MCF 10A (cell line): ENCODE results near the gene NDUFA5. TPM values are rescaled to one million over a fixed set of nuclear protein-coding genes. Genes with fewer than 3 reads are reported as not detected.

ENCODE experiments used
- BruUV-seq: library from RNA; stranded (reverse); fragments of 400-500 nt; replicated peaks from 2 replicates; lab custom pipeline; 2021; lab: Mats Ljungman, UMichigan
- CTCF ChIA-PET: fragments of 300-600 bp; sonication (Branson Sonifier 250); formaldehyde crosslinking; extraction: SDS; loops from one replicate; lab custom pipeline; 2021; ENCODE audit warnings: antibody characterized with exemption, inconsistent platforms; lab: Yijun Ruan, JAX
- POLR2A ChIA-PET: fragments of 300-600, 350-650 bp; sonication (Branson Sonifier 250); formaldehyde crosslinking; extraction: SDS; loops from one replicate; lab custom pipeline; 2020; ENCODE audit warnings: antibody characterized with exemption, inconsistent platforms; lab: Yijun Ruan, JAX
- DNase-seq: peaks from one replicate; pipeline ENCODE4 v3.0.0-alpha.2; 2018; ENCODE audit not compliant: unreplicated experiment
- H3K27ac Mint-ChIP-seq: one replicate; pipeline ENCODE4 v1.8.0; 2022; ENCODE audit warnings: mild to moderate bottlenecking, low read depth, mixed read lengths; ENCODE audit not compliant: unreplicated experiment
- H3K27me3 Mint-ChIP-seq: one replicate; pipeline ENCODE4 v1.8.0; 2022; ENCODE audit warnings: mixed read lengths; ENCODE audit not compliant: insufficient read depth, unreplicated experiment
- H3K36me3 Mint-ChIP-seq: one replicate; pipeline ENCODE4 v1.8.0; 2022; ENCODE audit warnings: mild to moderate bottlenecking, moderate library complexity, mixed read lengths; ENCODE audit not compliant: insufficient read depth, unreplicated experiment
- H3K4me1 Mint-ChIP-seq: one replicate; pipeline ENCODE4 v1.8.0; 2022; ENCODE audit warnings: mixed read lengths; ENCODE audit not compliant: insufficient read depth, unreplicated experiment
- H3K4me3 Mint-ChIP-seq: one replicate; pipeline ENCODE4 v1.8.0; 2022; ENCODE audit warnings: mild to moderate bottlenecking, moderate library complexity, mixed read lengths; ENCODE audit not compliant: unreplicated experiment
- H3K9me3 Mint-ChIP-seq: one replicate; pipeline ENCODE4 v1.8.0; 2022; ENCODE audit warnings: mixed read lengths; ENCODE audit not compliant: unreplicated experiment
- intact Hi-C: fragments of 100-400 bp; cut with micrococcal nuclease; formaldehyde crosslinking; loops from 2 replicates; pipeline ENCODE4 v1.14.1; 2022
- total RNA-seq: library from RNA; stranded (reverse); gene quantifications from 2 replicates; pipeline ENCODE4 v1.2.3, GENCODE V29; 2022
- TF ChIP-seq, protein P1 (sequence below): fragments of 200-600 bp; IDR thresholded peaks from one replicate; pipeline ENCODE4 v1.8.0; 2022; ENCODE audit warnings: antibody characterized with exemption, mild to moderate bottlenecking; ENCODE audit not compliant: unreplicated experiment

The NDUFA5 gene
- total RNA-seq, 1 experiment from 2014 or later, result 71.9 TPM

DNA sequence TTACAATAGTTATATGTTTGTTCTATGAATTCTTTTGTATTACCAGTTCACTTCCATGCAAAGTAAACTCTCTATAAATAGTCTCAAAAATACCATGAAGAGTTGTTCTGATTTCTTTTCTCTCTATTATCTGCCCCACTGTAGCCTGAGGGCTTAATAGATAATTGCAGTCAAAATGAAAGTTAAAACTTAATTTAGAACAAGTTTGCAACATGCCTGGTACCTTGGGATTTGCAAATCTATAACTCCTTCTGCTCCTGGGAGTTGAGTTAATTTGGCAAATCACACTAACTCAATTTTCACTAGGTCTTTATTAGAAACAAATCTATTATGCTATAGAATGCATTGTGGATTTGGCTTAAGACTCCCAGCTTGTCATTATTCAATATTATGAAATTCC is 21.8 kb upstream of the NDUFA5 start:
- no peaks in the 10 kb centered on the region for H3K9me3 Mint-ChIP-seq
- no peaks in the 10 kb centered on the region for H3K36me3 Mint-ChIP-seq
- DNase-seq, result no peak
- no TSS peak for BruUV-seq
- H3K27me3 Mint-ChIP-seq, result no peaks in the 10 kb centered on the region
- intact Hi-C loops, result no loop called here
- CTCF ChIA-PET, result interaction anchor here (0.6 kb wide), 1 partner anchor 18 kb away, joined by 3 read pairs; no protein-coding TSS in a partner anchor
- POLR2A ChIA-PET, result no interaction called here
- TF ChIP-seq, protein P1, sequence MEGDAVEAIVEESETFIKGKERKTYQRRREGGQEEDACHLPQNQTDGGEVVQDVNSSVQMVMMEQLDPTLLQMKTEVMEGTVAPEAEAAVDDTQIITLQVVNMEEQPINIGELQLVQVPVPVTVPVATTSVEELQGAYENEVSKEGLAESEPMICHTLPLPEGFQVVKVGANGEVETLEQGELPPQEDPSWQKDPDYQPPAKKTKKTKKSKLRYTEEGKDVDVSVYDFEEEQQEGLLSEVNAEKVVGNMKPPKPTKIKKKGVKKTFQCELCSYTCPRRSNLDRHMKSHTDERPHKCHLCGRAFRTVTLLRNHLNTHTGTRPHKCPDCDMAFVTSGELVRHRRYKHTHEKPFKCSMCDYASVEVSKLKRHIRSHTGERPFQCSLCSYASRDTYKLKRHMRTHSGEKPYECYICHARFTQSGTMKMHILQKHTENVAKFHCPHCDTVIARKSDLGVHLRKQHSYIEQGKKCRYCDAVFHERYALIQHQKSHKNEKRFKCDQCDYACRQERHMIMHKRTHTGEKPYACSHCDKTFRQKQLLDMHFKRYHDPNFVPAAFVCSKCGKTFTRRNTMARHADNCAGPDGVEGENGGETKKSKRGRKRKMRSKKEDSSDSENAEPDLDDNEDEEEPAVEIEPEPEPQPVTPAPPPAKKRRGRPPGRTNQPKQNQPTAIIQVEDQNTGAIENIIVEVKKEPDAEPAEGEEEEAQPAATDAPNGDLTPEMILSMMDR, result no peak
- H3K27ac Mint-ChIP-seq, result no peak overlapping the region
- H3K4me1 Mint-ChIP-seq, result no peaks in the 10 kb centered on the region
- no peak overlapping the region for H3K4me3 Mint-ChIP-seq

DNA sequence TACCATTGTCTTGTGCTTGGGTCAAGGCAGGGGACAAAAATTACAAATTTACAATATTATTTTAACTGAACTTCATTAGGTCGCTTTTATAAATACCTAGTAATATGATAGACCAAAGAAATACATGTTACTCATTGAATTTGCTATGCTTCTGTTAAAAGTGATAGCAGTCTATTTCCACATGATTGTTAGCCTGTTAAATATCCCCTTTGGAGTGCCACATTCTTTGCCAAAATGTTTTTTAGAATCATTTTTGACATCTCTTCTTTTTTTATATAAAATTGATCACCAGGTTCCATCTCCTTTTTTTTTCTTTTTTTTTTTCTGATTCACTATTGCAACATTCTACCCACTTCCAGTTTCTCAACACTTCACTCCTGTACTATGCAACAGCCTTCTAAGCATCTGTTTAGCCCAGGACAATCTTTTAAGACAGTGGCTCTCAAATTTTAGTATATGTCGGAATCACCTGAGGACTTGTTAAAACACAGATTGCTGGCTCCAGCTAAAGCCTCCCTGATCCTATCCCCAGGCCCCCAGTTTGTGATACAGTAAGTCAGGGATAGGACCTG is 16.4 kb upstream of the NDUFA5 start:
- no TSS peak for BruUV-seq
- POLR2A ChIA-PET, result no interaction called here
- TF ChIP-seq, protein P1, result no peak

DNA sequence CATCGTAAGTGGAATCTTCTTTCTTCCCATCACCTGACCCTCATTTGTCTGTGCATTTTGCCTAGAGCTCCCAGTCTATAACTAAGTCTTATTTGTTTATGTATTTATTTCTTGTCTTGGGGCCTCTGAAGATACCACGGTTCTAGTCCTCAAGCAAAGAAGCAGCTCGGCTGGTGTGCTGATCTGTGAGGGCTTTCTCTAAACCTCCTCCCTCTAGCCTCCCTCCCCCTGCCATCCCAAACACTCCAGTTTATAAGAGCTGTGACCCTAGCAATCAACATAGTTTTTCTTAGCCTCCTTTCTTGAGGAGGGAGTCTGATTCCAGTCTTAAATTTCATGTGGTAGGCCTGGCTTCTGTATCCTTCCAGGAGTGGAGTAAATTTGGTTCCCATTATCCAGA is 15.7 kb upstream of the NDUFA5 start:
- no TSS peak for BruUV-seq
- TF ChIP-seq, protein P1, result no peak
- no peak overlapping the region for H3K4me3 Mint-ChIP-seq
- H3K4me1 Mint-ChIP-seq, result no peaks in the 10 kb centered on the region
- ChIA-PET CTCF (interaction anchor here (0.6 to 1.1 kb wide), 5 partner anchors 10 to 1566 kb away, joined by 3 to 5 read pairs (median 4); no protein-coding TSS in a partner anchor), POLR2A (interaction anchor here (1.2 kb wide), 1 partner anchor 16 kb away, joined by 7 read pairs; the partner anchor contains the start of gene NDUFA5)
- DNase-seq, result no peak
- intact Hi-C loops, result no loop called here
- no peaks in the 10 kb centered on the region for H3K36me3 Mint-ChIP-seq
- no peaks in the 10 kb centered on the region for H3K9me3 Mint-ChIP-seq
- H3K27ac Mint-ChIP-seq, result no peak overlapping the region
- H3K27me3 Mint-ChIP-seq, result no peaks in the 10 kb centered on the region

More for the DNA sequence above, 16.4 kb upstream of the NDUFA5 start:
- intact Hi-C loops, result no loop called here
- no peaks in the 10 kb centered on the region for H3K4me1 Mint-ChIP-seq
- H3K27ac Mint-ChIP-seq, result no peak overlapping the region
- CTCF ChIA-PET, result interaction anchor here (0.7 to 0.9 kb wide), 3 partner anchors 9 to 297 kb away, joined by 3 read pairs; no protein-coding TSS in a partner anchor
- DNase-seq, result peak; percentile 12
- no peaks in the 10 kb centered on the region for H3K27me3 Mint-ChIP-seq
- H3K4me3 Mint-ChIP-seq, result no peak overlapping the region
- H3K36me3 Mint-ChIP-seq, result no peaks in the 10 kb centered on the region
- no peaks in the 10 kb centered on the region for H3K9me3 Mint-ChIP-seq

DNA sequence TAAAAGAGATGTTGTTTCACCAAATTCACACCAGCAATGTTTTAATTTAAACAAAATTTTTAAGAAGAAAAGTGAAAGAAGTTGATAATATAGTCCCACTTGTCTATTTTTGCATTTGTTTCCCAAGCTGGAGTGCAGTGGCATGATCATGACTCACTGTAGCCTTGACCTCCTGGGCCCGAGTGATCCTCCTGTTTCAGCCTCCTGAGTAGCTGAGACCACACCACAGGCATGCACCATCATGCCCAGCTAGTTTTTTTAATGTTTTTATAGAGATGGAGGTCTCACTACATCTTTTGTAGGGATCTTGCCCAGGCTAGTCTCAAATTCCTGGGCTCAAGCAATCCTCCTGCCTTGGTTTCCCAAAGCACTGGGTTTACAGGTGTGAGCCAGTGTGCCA is 14.1 kb upstream of the NDUFA5 start:
- Mint-ChIP-seq H3K9me3 (no peaks in the 10 kb centered on the region), H3K4me3 (no peak overlapping the region), H3K4me1 (no peaks in the 10 kb centered on the region), H3K27ac (no peak overlapping the region), H3K36me3 (no peaks in the 10 kb centered on the region), H3K27me3 (no peaks in the 10 kb centered on the region)
- TF ChIP-seq, protein P1, result no peak
- ChIA-PET POLR2A (interaction anchor here (3.8 kb wide), 1 partner anchor 14 kb away, joined by 30 read pairs; the partner anchor contains the start of gene NDUFA5), CTCF (no interaction called here)
- peak; percentile 17 for DNase-seq
- no TSS peak for BruUV-seq
- intact Hi-C loops, result no loop called here
